Measurements from ENCODE around the gene SLC1A3. TPM values are rescaled to one million over a fixed set of nuclear protein-coding genes. Genes with fewer than 3 reads are reported as not detected.
A peak's percentile ranks its signal among the peaks of the same experiment; 100 is the strongest.

SLC1A3 gene
- 8.0 TPM for polyA plus RNA-seq (2013, experiment 1 of 2)
- polyA plus RNA-seq (2013, experiment 2 of 2) = 8.5 TPM

DNA sequence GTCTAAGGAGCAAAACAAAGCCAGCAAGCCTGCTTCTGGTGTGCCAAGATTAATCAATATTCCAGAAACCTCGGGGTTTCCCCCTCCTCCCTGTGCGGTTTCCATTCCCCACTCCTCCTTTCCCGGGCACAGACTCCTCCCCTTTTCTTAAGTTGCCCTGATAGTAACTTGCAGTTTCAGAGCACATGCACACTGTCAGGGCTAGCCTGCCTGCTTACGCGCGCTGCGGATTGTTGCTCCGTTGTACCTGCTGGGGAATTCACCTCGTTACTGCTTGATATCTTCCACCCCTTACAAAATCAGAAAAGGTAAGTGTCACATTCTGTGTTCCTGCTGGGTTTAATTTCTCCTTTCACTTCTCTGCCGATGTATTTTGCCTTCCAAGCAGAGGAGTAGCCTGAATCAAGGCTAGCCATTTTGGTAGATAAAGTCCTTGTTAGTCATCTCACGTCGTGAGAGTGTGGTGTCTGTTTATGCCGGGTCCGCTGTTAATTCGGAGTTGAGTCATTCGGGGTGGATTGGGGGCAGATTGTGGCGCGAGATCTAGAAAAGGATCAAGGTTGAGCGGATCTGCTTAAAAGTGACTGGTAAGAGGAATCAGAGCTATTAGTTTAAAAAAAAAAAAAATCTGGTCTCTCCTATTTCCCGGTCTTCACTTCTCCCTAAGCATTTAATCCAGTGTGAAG is at the start of gene SLC1A3:
SLC1A3 (plus strand) TSS at position 179 of the 686 bp plus-strand sequence. CDS start 1,818 bp downstream, outside the sequence.
- Histone ChIP-seq H3K9ac (ENCODE audit: low read length) (peak within 1 kb of the TSS; percentile 72), H3K4me3 (ENCODE audit: low read length) (peak within 1 kb of the TSS; percentile 29), H3K4me2 (ENCODE audit: low read length) (peak within 1 kb of the TSS; percentile 29), H3K23ac (ENCODE audit: low read length) (no peak within 1 kb of the TSS), H3K79me1 (ENCODE audit: low read length) (no peaks in the 10 kb centered on the region), H3K4ac (ENCODE audit: low read depth, low read length) (no peak within 1 kb of the TSS), H3K18ac (ENCODE audit: low read length) (peak within 1 kb of the TSS; percentile 82), H3K36me3 (ENCODE audit: control insufficient read depth, insufficient read depth, low read length) (no peaks in the 10 kb centered on the region), H2BK120ac (ENCODE audit: low read depth, low read length) (no peak within 1 kb of the TSS), H3K27me3 (ENCODE audit: insufficient read depth, low read length, poor library complexity) (no peaks in the 10 kb centered on the region), H2AK5ac (ENCODE audit: low read length) (no peak within 1 kb of the TSS), H2BK15ac (replicated peaks; ENCODE audit: low read depth) (no peak within 1 kb of the TSS), H3K4me1 (ENCODE audit: control insufficient read depth, low read depth, low read length) (peaks cover 3% of the 10 kb centered on the region), H3K27ac (ENCODE audit: low read depth, low read length) (no peak within 1 kb of the TSS), H3K79me2 (ENCODE audit: control insufficient read depth, insufficient read depth, low read length) (no peaks in the 10 kb centered on the region), H2BK5ac (ENCODE audit: low read length) (no peak within 1 kb of the TSS), H4K8ac (ENCODE audit: low read depth, low read length) (no peak within 1 kb of the TSS), H4K5ac (ENCODE audit: low read length) (no peak within 1 kb of the TSS), H3K56ac (ENCODE audit: low read length) (peak within 1 kb of the TSS; percentile 87)
- DNase-seq = peak; percentile 88
- WGBS (ENCODE audit: extremely low coverage, insufficient coverage, low lambda C conversion rate) = no CpG with 5 or more reads among the region's 20 CpGs

DNA sequence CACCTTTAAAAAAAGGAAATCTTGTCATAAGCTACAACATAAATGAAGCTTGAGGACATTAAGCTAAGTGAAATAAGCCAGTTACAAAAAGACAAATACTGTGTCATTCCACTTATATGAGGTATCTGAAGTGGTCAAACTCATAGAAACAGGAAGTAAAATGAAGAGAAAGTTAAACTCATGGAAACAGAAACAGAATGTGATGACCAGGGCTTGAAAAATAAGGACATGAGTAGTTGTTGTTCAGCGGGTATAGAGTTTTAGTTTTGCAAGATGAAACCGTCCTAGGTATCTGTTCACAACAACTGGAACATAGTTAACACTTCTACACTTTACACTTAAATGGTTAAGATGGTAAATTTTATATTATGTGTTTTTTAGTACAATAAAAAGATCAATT is 47.8 kb upstream of the SLC1A3 start:
- Histone ChIP-seq H3K56ac (ENCODE audit: low read length) (no peak overlapping the region), H2BK120ac (ENCODE audit: low read depth, low read length) (no peak overlapping the region), H3K4me1 (ENCODE audit: control insufficient read depth, low read depth, low read length) (no peaks in the 10 kb centered on the region), H3K27me3 (ENCODE audit: insufficient read depth, low read length, poor library complexity) (no peaks in the 10 kb centered on the region), H3K9ac (ENCODE audit: low read length) (no peak overlapping the region), H3K79me2 (ENCODE audit: control insufficient read depth, insufficient read depth, low read length) (no peaks in the 10 kb centered on the region), H3K27ac (ENCODE audit: low read depth, low read length) (no peak overlapping the region), H3K4me3 (ENCODE audit: low read length) (no peak overlapping the region), H4K5ac (ENCODE audit: low read length) (no peak overlapping the region), H3K18ac (ENCODE audit: low read length) (no peak overlapping the region), H3K4ac (ENCODE audit: low read depth, low read length) (no peak overlapping the region), H2AK5ac (ENCODE audit: low read length) (no peak overlapping the region), H3K4me2 (ENCODE audit: low read length) (no peak overlapping the region), H3K79me1 (ENCODE audit: low read length) (no peaks in the 10 kb centered on the region), H2BK15ac (replicated peaks; ENCODE audit: low read depth) (no peak overlapping the region), H3K36me3 (ENCODE audit: control insufficient read depth, insufficient read depth, low read length) (no peaks in the 10 kb centered on the region), H2BK5ac (ENCODE audit: low read length) (no peak overlapping the region), H4K8ac (ENCODE audit: low read depth, low read length) (no peak overlapping the region), H3K23ac (ENCODE audit: low read length) (no peak overlapping the region)
- DNase-seq = no peak
- no CpG with 5 or more reads among the region's 2 CpGs for WGBS (ENCODE audit: extremely low coverage, insufficient coverage, low lambda C conversion rate)

DNA sequence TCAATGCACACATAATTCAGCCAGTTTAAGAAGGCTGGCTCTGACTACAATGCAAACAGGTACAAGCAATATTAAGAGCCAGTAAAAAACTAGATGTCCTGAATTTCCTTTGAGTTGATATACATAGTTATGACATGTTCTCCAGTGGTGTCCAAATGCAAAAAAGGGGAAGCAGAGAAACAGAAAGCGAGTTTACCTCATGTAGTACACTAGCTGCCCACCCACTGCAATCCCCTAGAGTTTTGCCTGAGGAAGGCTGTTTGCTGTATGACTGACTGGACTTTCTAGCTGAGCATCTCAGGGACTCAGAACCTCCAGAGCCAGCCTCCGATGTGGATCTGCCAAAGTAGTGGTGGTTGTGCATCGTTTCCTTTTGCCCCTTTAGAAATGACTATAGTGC is 44.8 kb upstream of the SLC1A3 start:
- Histone ChIP-seq H3K79me2 (ENCODE audit: control insufficient read depth, insufficient read depth, low read length) (no peaks in the 10 kb centered on the region), H3K4me2 (ENCODE audit: low read length) (no peak overlapping the region), H2BK15ac (replicated peaks; ENCODE audit: low read depth) (no peak overlapping the region), H4K8ac (ENCODE audit: low read depth, low read length) (no peak overlapping the region), H4K5ac (ENCODE audit: low read length) (no peak overlapping the region), H3K79me1 (ENCODE audit: low read length) (no peaks in the 10 kb centered on the region), H3K4me3 (ENCODE audit: low read length) (no peak overlapping the region), H2BK5ac (ENCODE audit: low read length) (no peak overlapping the region), H3K18ac (ENCODE audit: low read length) (no peak overlapping the region), H3K9ac (ENCODE audit: low read length) (no peak overlapping the region), H3K27me3 (ENCODE audit: insufficient read depth, low read length, poor library complexity) (no peaks in the 10 kb centered on the region), H3K4ac (ENCODE audit: low read depth, low read length) (no peak overlapping the region), H3K56ac (ENCODE audit: low read length) (no peak overlapping the region), H2BK120ac (ENCODE audit: low read depth, low read length) (no peak overlapping the region), H3K23ac (ENCODE audit: low read length) (no peak overlapping the region), H3K36me3 (ENCODE audit: control insufficient read depth, insufficient read depth, low read length) (no peaks in the 10 kb centered on the region), H3K4me1 (ENCODE audit: control insufficient read depth, low read depth, low read length) (no peaks in the 10 kb centered on the region), H3K27ac (ENCODE audit: low read depth, low read length) (no peak overlapping the region), H2AK5ac (ENCODE audit: low read length) (no peak overlapping the region)
- WGBS (ENCODE audit: extremely low coverage, insufficient coverage, low lambda C conversion rate) = no CpG with 5 or more reads among the region's 3 CpGs
- no peak for DNase-seq

DNA sequence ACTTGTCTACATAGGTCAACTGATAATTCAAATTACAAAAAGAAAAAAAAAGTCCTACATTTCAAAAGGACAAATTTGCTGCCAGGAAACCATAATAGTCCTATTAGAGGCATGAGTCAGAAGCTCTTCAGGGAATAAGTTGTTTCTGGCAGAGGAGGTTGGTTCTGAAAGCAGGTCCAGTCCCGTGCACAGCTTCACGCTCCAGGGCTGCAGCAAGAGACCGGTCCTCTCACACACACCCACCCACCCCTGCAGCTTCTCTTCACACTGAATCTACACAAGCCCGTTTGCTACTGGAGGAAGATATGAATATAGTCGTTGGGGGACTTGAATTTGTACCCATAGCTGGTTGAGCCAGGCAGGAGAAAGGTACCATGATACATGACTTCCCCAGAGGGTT is 36.9 kb upstream of the SLC1A3 start:
- Histone ChIP-seq H3K56ac (ENCODE audit: low read length) (no peak overlapping the region), H3K4me3 (ENCODE audit: low read length) (no peak overlapping the region), H3K23ac (ENCODE audit: low read length) (no peak overlapping the region), H2AK5ac (ENCODE audit: low read length) (no peak overlapping the region), H4K8ac (ENCODE audit: low read depth, low read length) (no peak overlapping the region), H3K4ac (ENCODE audit: low read depth, low read length) (no peak overlapping the region), H3K79me1 (ENCODE audit: low read length) (no peaks in the 10 kb centered on the region), H3K27me3 (ENCODE audit: insufficient read depth, low read length, poor library complexity) (no peaks in the 10 kb centered on the region), H3K4me2 (ENCODE audit: low read length) (no peak overlapping the region), H3K27ac (ENCODE audit: low read depth, low read length) (no peak overlapping the region), H3K79me2 (ENCODE audit: control insufficient read depth, insufficient read depth, low read length) (no peaks in the 10 kb centered on the region), H4K5ac (ENCODE audit: low read length) (no peak overlapping the region), H3K9ac (ENCODE audit: low read length) (no peak overlapping the region), H2BK5ac (ENCODE audit: low read length) (no peak overlapping the region), H3K4me1 (ENCODE audit: control insufficient read depth, low read depth, low read length) (no peaks in the 10 kb centered on the region), H3K18ac (ENCODE audit: low read length) (no peak overlapping the region), H3K36me3 (ENCODE audit: control insufficient read depth, insufficient read depth, low read length) (no peaks in the 10 kb centered on the region), H2BK120ac (ENCODE audit: low read depth, low read length) (no peak overlapping the region), H2BK15ac (replicated peaks; ENCODE audit: low read depth) (no peak overlapping the region)
- no peak for DNase-seq
- WGBS (ENCODE audit: extremely low coverage, insufficient coverage, low lambda C conversion rate) = no CpG with 5 or more reads among the region's 5 CpGs

DNA sequence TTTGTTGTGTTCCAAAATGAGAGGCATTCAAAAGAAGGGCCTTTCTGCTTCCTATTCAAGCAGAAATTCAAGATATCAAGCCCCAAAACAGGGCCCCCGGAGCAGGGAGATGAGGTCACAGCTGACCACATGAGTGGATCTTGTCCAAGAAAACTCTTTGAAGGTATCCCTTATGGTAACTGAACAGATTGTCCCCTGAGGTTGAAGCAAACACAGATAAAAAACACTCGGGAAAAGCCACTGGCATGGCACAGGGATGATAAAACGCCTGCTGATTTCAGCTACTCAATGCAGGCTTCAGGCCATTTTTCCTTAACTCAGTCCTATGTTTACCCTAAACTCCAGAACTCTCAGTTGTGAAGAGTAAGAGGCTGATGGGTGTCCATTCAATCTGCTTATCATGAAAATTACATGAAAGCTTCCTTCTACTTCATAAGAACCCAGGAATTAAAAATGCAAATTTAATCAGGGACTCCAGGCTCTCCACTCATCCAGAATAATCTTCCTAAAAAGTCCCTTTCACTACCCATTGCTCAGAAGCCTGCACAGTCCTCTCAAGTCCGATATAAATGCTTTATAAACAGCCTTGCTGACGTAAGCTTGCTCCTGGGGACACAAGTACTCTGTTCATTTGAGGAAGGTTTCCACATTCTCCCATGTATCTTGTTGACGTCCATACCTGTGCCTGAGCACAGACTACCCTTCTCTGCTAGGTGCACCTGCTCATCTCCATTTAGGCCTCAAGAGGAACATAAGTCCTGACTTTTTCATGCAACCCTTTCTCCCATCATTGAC is 35.9 kb upstream of the SLC1A3 start:
- H3K9ac ChIP-seq (ENCODE audit: low read length) = no peak overlapping the region
- WGBS (ENCODE audit: extremely low coverage, insufficient coverage, low lambda C conversion rate) = no CpG with 5 or more reads among the region's 6 CpGs
- no peak overlapping the region for H3K4me3 ChIP-seq (ENCODE audit: low read length)

More for the DNA sequence above, 35.9 kb upstream of the SLC1A3 start:
- Histone ChIP-seq H3K79me1 (ENCODE audit: low read length) (no peaks in the 10 kb centered on the region), H3K56ac (ENCODE audit: low read length) (no peak overlapping the region), H3K4ac (ENCODE audit: low read depth, low read length) (no peak overlapping the region), H3K4me2 (ENCODE audit: low read length) (no peak overlapping the region), H2AK5ac (ENCODE audit: low read length) (no peak overlapping the region), H3K4me1 (ENCODE audit: control insufficient read depth, low read depth, low read length) (no peaks in the 10 kb centered on the region), H3K79me2 (ENCODE audit: control insufficient read depth, insufficient read depth, low read length) (no peaks in the 10 kb centered on the region), H4K5ac (ENCODE audit: low read length) (no peak overlapping the region), H4K8ac (ENCODE audit: low read depth, low read length) (no peak overlapping the region), H2BK5ac (ENCODE audit: low read length) (no peak overlapping the region), H2BK15ac (replicated peaks; ENCODE audit: low read depth) (no peak overlapping the region), H3K23ac (ENCODE audit: low read length) (no peak overlapping the region), H3K36me3 (ENCODE audit: control insufficient read depth, insufficient read depth, low read length) (no peaks in the 10 kb centered on the region), H3K18ac (ENCODE audit: low read length) (no peak overlapping the region), H3K27ac (ENCODE audit: low read depth, low read length) (no peak overlapping the region), H3K27me3 (ENCODE audit: insufficient read depth, low read length, poor library complexity) (no peaks in the 10 kb centered on the region), H2BK120ac (ENCODE audit: low read depth, low read length) (no peak overlapping the region)
- no peak for DNase-seq
